ENCODE results near the gene RNF215.
"Not testable (repeated sequence)": the region's sequence is repeated elsewhere in the genome, so short reads cannot be mapped to it uniquely, and the experiment has no call there.

The RNF215 gene

GRCh38 chr22:30357650-30358215 is 29.5 kb downstream of the RNF215 start:
- no peak for FAIRE-seq

DNA sequence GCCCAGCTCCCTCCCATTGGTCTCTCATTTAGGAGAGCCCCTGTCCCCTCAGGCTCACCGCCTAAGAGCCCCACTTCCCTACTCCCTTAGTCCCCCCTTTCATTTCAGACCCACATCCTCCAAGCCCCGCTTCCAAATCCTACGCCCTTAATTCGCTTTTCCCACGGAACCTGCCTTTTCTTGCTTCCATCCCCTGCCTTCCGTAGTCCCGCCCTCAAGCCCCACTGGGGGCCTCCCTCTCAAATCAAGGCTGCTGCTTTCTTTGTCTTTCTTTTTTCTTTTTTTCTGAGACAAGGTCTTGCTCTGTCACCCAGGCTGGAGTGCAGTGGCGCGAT is 30.0 kb downstream of the RNF215 start:
- no peak for FAIRE-seq

- FAIRE-seq, result no peak
Observed at GRCh38 chr22:30356449-30357235, 30.6 kb downstream of the RNF215 start, which contains the start of the genes CCDC157 and SF3A1. CCDC157 (plus strand) TSS chr22:30357007; CDS start chr22:30366001, 8,994 bp downstream. SF3A1 (minus strand) TSS chr22:30356894; CDS start chr22:30356792, 102 bp downstream.

DNA sequence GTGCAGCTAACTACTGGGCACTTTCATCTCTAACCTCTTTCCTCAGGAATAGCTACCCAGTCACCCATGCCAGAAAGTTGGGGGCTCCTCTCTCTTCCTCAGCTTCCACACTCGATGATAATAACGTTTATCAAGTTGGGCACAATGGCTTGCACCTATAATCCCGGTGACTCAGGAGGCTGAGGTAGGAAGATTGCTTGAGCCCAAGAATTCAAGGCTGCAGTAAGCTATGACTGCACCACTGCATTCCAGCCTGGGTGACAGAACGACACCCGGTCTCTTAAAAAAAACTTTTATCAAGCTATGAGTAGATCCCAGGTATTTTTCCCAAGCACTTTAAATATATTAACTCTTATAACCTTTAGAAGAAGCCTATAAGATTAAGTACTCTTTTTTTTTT is 32.6 kb downstream of the RNF215 start:
- no peak for FAIRE-seq

DNA sequence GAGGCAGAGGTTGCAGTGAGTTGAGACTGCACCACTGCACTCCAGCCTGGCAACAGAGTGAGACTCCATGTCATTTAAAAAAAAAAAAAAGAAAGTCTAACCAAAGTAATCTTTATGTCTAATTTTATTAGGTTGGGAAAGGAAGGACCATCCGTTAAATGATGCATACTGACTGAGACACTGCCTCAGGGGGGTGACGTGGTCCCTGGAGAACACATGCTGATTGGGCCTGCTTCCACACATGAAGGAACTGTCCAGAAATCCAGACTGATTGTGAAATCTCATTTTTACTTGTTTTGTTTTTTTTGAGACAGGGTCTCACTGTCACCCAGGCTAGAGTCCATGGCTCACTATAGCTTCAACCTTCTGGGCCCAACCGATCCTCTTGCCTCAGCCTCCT is 36.0 kb downstream of the RNF215 start:
- FAIRE-seq, result no peak

- FAIRE-seq, result no peak
Observed at GRCh38 chr22:30348809-30349208, 38.4 kb downstream of the RNF215 start.

- FAIRE-seq, result no peak
Observed at GRCh38 chr22:30348404-30348803, 38.8 kb downstream of the RNF215 start.

GRCh38 chr22:30347255-30347892 is 39.8 kb downstream of the RNF215 start:
- no peak for FAIRE-seq

GRCh38 chr22:30344447-30345200 is 42.6 kb downstream of the RNF215 start:
- FAIRE-seq, result no peak

GRCh38 chr22:30340911-30341685 is 46.1 kb downstream of the RNF215 start:
- FAIRE-seq, result no peak

DNA sequence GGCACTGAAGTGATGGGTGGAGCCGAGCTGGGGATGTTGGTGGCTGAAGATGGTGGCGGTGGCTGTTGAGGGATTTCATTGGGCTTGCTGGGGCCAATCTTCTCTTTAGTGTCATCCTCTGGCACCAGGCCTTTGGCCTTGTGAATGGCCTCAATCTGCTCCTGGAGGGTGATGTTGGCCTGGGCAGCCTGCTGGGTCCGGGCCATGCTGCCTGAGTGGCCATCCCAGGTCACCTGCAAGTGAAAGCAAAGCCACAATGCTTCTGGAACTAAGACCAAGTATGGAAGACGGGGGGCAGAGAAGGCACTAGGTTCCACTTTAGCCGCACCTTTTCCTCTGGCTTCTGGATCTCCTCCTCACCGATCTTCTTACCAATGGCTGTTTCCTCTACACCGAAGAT is 48.4 kb downstream of the RNF215 start:
- no peak for FAIRE-seq

DNA sequence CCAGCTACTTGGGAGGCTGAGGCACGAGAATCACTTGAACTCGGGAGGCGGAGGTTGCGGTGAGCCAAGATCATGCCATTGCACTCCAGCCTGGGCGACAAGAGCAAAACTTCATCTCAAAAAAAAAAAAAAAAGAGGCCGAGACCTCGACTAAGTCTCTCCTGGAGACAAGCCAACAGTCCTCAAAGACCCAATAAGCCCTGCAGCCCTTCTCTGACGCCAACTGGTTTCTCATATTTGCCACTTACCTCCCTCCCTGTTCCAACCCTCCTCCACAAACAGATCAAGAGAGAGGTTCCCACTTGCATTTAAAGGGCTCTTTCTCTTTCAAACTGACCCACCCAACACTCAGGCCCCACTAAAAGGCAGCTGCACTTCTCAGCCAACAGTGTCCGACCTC is 48.9 kb downstream of the RNF215 start:
- FAIRE-seq, result not testable (repeated sequence)

GRCh38 chr22:30337461-30337778 is 49.8 kb downstream of the RNF215 start:
- no peak for FAIRE-seq

DNA sequence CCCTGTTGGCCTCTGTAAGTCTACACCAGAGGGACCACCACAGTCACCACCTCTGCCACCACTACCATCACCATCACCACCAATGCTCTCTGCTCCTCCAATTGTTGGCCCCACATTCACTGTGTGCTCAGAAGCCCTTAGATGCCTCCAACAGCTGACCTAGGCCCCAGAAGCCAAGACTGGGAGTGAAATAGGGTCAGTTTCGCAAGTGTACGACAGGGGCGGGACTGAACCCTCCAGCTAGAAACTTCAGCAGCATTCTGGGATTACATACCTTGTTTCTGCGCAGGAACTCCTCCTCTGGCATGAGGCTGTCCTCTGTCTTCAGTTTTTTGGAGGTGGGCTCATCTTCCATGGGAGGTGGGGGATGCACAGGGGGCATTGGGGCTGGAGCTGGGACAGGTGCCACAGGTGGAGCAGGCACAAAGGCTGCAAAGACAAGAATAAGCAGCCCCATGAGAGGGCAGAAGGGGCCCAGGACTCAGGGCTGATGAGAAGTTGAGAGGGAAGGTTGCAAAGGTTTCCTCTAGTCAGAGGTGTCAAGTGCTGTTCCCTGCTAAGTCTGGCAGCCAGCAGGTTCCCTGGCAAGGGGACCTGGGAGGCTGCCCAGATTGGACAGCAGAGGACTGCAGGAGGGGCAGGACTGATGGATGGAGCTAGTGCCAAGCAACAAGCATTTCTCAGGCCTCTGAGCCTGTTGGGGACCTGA is 50.3 kb downstream of the RNF215 start:
- no peak for FAIRE-seq

GRCh38 chr22:30335236-30335635 is 52.0 kb downstream of the RNF215 start:
- no peak for FAIRE-seq

GRCh38 chr22:30334646-30335045 is 52.6 kb downstream of the RNF215 start:
- no peak for FAIRE-seq

DNA sequence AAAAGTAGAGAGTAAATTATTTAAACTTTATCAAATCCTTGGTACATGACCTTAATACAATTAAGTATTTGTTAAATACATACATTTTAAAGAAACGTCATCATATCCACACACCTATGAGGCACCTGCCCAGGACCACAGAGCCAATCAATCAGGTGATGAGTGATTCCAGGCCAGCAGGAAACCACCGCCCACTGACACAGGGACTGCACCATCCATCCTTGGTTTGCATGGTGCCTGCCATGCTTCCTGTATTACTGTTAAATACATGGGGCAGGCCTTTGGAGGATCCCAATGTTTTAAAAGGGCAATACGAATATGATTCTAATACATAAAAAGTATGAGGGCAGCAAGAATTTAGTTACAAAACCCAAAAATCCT is 53.5 kb downstream of the RNF215 start:
- FAIRE-seq, result no peak

GRCh38 chr22:30332994-30333706 is 54.1 kb downstream of the RNF215 start:
- FAIRE-seq, result no peak

DNA sequence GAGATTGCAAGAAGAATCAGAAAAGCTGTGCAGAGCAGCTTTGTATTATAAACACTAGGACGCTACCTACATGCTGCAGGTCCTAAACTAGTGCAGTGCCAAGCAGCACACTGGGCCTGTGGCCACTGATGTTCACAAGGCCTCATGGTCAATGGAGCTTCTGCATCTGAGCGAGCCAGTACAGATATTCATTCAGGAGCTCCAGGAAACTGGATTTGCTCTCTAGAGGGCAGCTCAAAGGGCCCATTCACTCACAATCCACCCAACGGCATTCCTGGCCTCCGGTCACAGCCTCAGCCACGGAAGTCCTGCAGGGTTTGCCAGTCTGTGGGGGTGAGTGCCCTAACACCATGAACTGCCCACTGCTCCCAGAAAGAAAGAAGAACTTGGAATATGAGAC is 54.7 kb downstream of the RNF215 start:
- FAIRE-seq, result no peak
